Panc1 (cell line): ENCODE data around the gene SLC9A8. TPM values are rescaled to one million over a fixed set of nuclear protein-coding genes. Genes with fewer than 3 reads are reported as not detected.

Experiments
- ATAC-seq: fragments of 200-7000 bp; cut with Tn5 transposase; 2 replicates; pipeline ENCODE4 v1.9.1; 2020; ENCODE audit warnings: mild to moderate bottlenecking, moderate library complexity
- BruUV-seq: library from RNA; stranded (reverse); fragments of 400-500 nt; replicated peaks from 2 replicates; lab custom pipeline; 2021; lab: Mats Ljungman, UMichigan
- CTCF ChIA-PET: fragments of 300-600 bp; sonication (Branson Sonifier 250); formaldehyde crosslinking; loops from one replicate; lab custom pipeline; 2022; ENCODE audit warnings: antibody characterized with exemption; lab: Charles Lee
- POLR2A ChIA-PET: fragments of 300-600 bp; sonication (Branson Sonifier 250); formaldehyde crosslinking; loops from one replicate; lab custom pipeline; 2022; ENCODE audit warnings: antibody characterized with exemption; lab: Charles Lee
- DNase-seq: peaks from one replicate; pipeline ENCODE4 v3.0.0-alpha.2; 2010; ENCODE audit warnings: low read depth, low spot score
- H3K27ac ChIP-seq: 2 replicates; pipeline ENCODE4 v1.5.1; 2011; ENCODE audit warnings: mild to moderate bottlenecking, low read length, inconsistent platforms
- H3K27me3 ChIP-seq: fragments of 200-500 bp; sonication (Bioruptor generic); 2 replicates; pipeline ENCODE4 v1.6.0; 2014; ENCODE audit warnings: low read length, inconsistent platforms; ENCODE audit not compliant: control insufficient read depth, insufficient read depth
- H3K36me3 ChIP-seq: fragments of 200-500 bp; sonication (Bioruptor generic); 2 replicates; pipeline ENCODE4 v1.5.1; 2014; ENCODE audit warnings: inconsistent platforms, mild to moderate bottlenecking, low read length, moderate library complexity; ENCODE audit not compliant: control insufficient read depth, insufficient read depth
- H3K4me1 ChIP-seq: 2 replicates; pipeline ENCODE4 v1.5.1; 2011; ENCODE audit warnings: inconsistent platforms, mild to moderate bottlenecking, low read length, moderate library complexity; ENCODE audit not compliant: control insufficient read depth, insufficient read depth
- H3K4me3 ChIP-seq, 2 experiments: 2 replicates each; pipeline ENCODE4 v1.5.1; 2011 to 2012; ENCODE audit warnings: low read depth in 2 of 2, low read length in 2 of 2, mild to moderate bottlenecking in 2 of 2, inconsistent platforms in 1 of 2, moderate library complexity in 1 of 2
- H3K9me3 ChIP-seq: fragments of 200-500 bp; sonication (Bioruptor generic); 2 replicates; pipeline ENCODE4 v1.5.1; 2014; ENCODE audit warnings: low read depth, mild to moderate bottlenecking, inconsistent platforms, low read length, moderate library complexity; ENCODE audit not compliant: control insufficient read depth, insufficient read depth
- POLR2AphosphoS5 ChIP-seq: IDR thresholded peaks from 2 replicates; pipeline ENCODE4 v1.6.1; 2012; ENCODE audit warnings: mild to moderate bottlenecking, low read depth, low read length, moderate library complexity
- REST ChIP-seq, 2 experiments: IDR thresholded peaks; 2 replicates each; pipeline ENCODE4 v1.6.1; 2011 to 2012; ENCODE audit warnings: low read depth in 2 of 2, control low read depth in 1 of 2, low read length in 1 of 2, mild to moderate bottlenecking in 1 of 2, moderate library complexity in 1 of 2; ENCODE audit not compliant: insufficient read depth in 1 of 2
- SIN3A ChIP-seq: IDR thresholded peaks from 2 replicates; pipeline ENCODE4 v1.6.1; 2012; ENCODE audit warnings: low read depth, mild to moderate bottlenecking, low read length, moderate library complexity, borderline replicate concordance; ENCODE audit not compliant: insufficient read depth
- TCF7L2 ChIP-seq: IDR thresholded peaks from 2 replicates; pipeline ENCODE4 v1.6.1; 2011; ENCODE audit warnings: mild to moderate bottlenecking, low read depth, low read length, inconsistent platforms
- in situ Hi-C: cut with HindIII; loops from 2 replicates; pipeline ENCODE4 v1.10.0; 2016; ENCODE audit warnings: low sequenced_read_pairs, low pct_unique_long_range_greater_than_20kb
- intact Hi-C: fragments of 100-400 bp; cut with micrococcal nuclease; formaldehyde crosslinking; loops from one replicate; pipeline ENCODE4 v1.10.0; 2022; ENCODE audit not compliant: unreplicated experiment
- total RNA-seq: library from RNA; stranded (reverse); gene quantifications from one replicate; pipeline ENCODE4 v1.2.1, GENCODE V29; 2021; ENCODE audit not compliant: unreplicated experiment
- TF ChIP-seq, protein P1 (sequence below): fragments of 450-650 bp; IDR thresholded peaks from 2 replicates; pipeline ENCODE4 v1.5.1; 2017; ENCODE audit warnings: mild to moderate bottlenecking

The SLC9A8 gene
- total RNA-seq, 1 experiment from 2014 or later: 6.7 TPM

DNA sequence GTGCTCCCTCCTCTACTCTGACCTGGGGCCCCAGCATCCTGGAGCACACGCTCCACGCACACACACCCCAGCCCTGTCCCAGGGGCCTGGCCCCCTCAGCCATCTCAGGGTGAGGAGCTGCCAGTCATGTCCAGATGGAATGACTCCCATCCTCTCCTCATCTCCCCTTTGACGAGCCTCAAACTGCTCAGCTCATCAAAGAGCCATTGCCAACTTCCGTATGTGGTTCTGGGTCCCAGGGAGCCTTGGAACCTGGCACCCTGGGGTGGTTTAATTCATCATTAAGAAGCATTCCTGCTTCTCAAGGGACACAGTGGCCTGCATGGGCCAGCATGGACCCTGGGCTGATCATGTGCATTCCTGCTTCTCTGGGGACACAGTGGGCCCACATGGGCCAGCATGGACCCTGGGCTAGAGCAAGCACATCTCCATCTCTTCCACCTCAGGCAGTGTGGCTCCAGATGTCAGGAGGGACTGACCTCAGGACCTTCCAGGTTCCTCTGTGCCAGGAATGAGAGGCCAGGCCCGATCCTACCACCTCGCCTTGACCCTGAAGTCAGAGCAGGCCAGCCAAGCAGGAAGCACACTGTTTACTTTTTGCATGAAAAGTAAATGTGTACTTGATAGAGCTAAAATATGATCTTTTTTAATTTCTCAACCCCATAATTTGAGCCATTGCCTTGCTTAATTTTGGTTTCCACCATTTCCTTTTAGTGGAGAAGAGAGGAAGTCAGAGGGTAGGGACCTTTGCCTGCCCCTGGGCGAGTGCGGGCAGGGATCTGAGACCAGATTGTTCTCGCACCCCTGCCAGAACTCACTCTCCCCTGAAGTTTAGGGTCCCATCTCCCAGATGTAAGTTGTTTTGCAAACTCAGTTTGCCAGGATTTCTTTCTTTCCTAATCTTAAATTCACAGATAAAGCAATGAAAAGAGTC lies 76.6 kb downstream of the SLC9A8 start:
- in situ Hi-C loops: no loop called here
- DNase-seq (no peak), ATAC-seq (no peak; the same call in 1 of the 2 replicates)
- Histone ChIP-seq H3K4me1 (peaks cover 41% of the 10 kb centered on the region), H3K9me3 (no peaks in the 10 kb centered on the region), H3K27ac (no peak overlapping the region), H3K27me3 (no peaks in the 10 kb centered on the region), H3K4me3 (no peak overlapping the region), H3K36me3 (no peaks in the 10 kb centered on the region)
- intact Hi-C loops: loop anchor here (5.0 kb wide), 1 partner anchor 277 kb away; no protein-coding TSS in a partner anchor
- ChIA-PET CTCF (interaction anchor here (0.5 to 2.4 kb wide), 5 partner anchors 11 to 348 kb away, joined by 3 to 6 read pairs (median 5); no protein-coding TSS in a partner anchor), POLR2A (interaction anchor here (0.6 kb wide), 1 partner anchor 301 kb away, joined by 3 read pairs; no protein-coding TSS in a partner anchor)
- no TSS peak for BruUV-seq
- no peak for TF ChIP-seq SIN3A
- TF ChIP-seq, protein P1, sequence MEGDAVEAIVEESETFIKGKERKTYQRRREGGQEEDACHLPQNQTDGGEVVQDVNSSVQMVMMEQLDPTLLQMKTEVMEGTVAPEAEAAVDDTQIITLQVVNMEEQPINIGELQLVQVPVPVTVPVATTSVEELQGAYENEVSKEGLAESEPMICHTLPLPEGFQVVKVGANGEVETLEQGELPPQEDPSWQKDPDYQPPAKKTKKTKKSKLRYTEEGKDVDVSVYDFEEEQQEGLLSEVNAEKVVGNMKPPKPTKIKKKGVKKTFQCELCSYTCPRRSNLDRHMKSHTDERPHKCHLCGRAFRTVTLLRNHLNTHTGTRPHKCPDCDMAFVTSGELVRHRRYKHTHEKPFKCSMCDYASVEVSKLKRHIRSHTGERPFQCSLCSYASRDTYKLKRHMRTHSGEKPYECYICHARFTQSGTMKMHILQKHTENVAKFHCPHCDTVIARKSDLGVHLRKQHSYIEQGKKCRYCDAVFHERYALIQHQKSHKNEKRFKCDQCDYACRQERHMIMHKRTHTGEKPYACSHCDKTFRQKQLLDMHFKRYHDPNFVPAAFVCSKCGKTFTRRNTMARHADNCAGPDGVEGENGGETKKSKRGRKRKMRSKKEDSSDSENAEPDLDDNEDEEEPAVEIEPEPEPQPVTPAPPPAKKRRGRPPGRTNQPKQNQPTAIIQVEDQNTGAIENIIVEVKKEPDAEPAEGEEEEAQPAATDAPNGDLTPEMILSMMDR: no peak
- no peak for TF ChIP-seq POLR2AphosphoS5
- no peak for TF ChIP-seq TCF7L2
- TF ChIP-seq REST (IDR thresholded peaks at IDR 0.05; ENCODE audit: insufficient read depth in 1 of 2, low read depth in 2 of 2, low read length in 1 of 2): no peak

DNA sequence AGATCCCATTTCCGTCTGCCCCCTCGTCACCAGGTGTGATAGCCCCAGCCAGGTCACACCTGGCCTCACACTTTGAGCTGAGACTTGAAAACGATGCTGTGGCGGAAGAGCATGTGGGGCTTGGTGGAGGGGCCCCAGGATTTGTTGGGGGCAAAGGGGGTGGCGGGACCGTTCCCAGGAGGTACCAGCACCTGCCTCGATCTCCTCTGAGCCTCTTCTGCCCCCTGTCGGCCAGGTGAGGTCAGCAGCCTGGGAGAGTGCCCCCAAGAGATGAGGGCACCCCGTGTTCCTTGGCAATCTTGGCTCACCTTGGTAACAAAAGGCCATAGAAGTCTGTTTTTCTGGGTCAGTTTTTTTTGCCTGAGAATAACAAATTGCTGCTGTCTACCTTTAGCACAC lies 77.3 kb downstream of the SLC9A8 start:
- POLR2A ChIA-PET: interaction anchor here (0.6 kb wide), 1 partner anchor 302 kb away, joined by 3 read pairs; no protein-coding TSS in a partner anchor
- in situ Hi-C loops (no loop called here), intact Hi-C loops (loop anchor here (5.0 kb wide), 1 partner anchor 278 kb away; no protein-coding TSS in a partner anchor)
- TF ChIP-seq POLR2AphosphoS5 (no peak), TCF7L2 (no peak), REST (IDR thresholded peaks at IDR 0.05; ENCODE audit: insufficient read depth in 1 of 2, low read depth in 2 of 2, low read length in 1 of 2) (no peak)
- TF ChIP-seq, protein P1: peak; percentile 77
- no peaks in the 10 kb centered on the region for H3K36me3 ChIP-seq
- CTCF ChIA-PET: interaction anchor here (0.6 to 2.4 kb wide), 4 partner anchors 43 to 282 kb away, joined by 3 to 6 read pairs (median 4); no protein-coding TSS in a partner anchor
- DNase-seq: no peak
- BruUV-seq: no TSS peak
- ATAC-seq: no peak
- H3K9me3 ChIP-seq: no peaks in the 10 kb centered on the region
- H3K4me1 ChIP-seq: peaks cover 41% of the 10 kb centered on the region
- H3K27ac ChIP-seq: no peak overlapping the region
- H3K27me3 ChIP-seq: no peaks in the 10 kb centered on the region
- H3K4me3 ChIP-seq: no peak overlapping the region
